T-helper 22 cell (primary cell): ENCODE measurements around the gene C10orf143.
A peak's percentile ranks its signal among the peaks of the same experiment; 100 is the strongest.
"Not testable (repeated sequence)": the region's sequence is repeated elsewhere in the genome, so short reads cannot be mapped to it uniquely, and the experiment has no call there.

ENCODE experiments used
- DNase-seq: peaks from one replicate; pipeline ENCODE4 v3.0.0-alpha.2; 2020; ENCODE audit warnings: low read depth

Gene C10orf143

DNA sequence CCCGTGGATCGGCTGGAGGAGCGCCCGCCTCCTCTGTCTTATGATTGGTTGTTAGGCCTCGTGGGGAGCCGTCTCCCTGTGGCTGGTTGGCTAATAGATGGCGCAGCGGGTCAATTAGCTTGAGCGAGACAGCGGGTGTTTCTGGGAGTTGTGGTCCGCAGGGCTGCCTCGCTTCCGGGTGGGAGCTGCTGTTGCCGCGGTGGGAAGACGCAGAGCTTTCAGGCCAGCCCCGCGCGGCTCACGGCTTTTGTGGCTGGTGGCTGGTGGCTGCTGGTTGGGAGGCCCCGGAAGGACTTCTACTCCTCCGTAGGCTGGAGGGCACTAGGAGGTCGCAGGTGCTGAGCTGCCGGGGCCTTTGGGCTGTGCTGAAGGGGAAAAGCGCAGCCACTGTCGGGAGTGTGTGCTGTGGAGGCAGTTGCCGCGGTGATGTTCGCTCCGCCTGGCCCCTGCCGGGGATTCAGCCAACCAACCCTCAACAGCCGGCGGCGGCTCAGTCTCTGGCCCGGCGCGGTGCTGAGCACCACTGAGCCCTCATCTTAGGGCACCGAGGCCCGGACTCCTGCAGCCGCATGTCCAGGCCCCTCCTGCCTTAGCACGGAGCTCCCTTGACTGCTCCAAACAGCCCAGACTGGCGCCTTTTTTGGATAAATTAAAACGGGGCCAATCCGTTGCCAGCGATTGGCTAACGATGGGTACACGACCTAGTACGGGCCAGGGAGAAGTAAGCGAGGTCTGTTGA lies 652 bp upstream of the C10orf143 start:
- DNase-seq, result peak; percentile 96

DNA sequence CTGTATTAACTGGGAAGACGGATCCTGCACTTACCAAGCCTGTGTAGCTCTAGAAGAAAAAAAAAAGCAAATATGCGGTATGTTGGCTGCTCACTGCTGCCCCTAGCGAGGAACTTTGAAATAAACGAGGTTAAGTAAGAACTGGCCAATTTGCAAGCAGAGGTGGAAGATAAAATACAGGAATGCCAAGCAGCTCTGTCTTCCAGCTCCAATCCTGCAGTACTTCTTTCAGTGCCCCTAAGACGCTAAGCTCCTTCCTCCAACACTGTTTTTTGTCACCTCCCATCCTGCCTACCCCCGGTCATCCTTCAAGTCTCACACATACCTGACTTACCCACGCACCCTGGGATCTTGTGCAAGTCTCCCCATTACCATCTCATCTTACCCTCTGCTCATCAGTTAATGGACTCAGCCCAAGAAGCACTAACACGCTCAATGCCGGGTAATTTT lies 809 bp downstream of the C10orf143 start:
- peak; percentile 47 for DNase-seq

DNA sequence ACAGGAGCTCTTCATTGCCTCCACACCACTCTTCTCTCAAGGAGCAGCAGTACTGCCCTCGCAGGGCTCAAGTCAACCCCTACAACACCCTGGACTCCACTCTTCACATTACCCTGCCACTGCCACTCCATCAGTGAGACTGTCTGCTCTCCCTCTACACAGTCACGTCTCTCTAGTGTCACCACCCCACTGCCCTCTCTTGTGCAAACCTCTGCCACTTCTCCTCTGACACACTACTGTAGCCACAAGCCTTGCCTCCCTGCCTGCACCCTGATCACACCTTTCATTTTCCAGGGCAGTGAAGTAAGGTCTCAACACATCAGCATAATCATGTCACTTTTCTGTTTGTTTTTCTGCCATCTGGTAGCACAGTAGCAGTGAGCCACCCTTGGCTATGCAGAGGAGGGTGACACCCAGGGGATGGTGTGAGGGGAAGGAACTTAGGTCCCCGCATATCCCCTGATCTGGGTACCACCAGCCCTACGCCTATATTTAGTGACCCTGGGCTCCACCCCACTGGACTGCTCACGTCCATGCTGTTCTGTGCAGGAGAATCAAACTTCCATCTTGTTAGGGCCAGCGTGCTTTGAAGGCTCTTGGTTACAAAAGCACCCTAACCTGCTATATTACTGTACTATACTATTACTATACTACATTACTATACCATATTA lies 1.6 kb downstream of the C10orf143 start:
- DNase-seq, result no peak

DNA sequence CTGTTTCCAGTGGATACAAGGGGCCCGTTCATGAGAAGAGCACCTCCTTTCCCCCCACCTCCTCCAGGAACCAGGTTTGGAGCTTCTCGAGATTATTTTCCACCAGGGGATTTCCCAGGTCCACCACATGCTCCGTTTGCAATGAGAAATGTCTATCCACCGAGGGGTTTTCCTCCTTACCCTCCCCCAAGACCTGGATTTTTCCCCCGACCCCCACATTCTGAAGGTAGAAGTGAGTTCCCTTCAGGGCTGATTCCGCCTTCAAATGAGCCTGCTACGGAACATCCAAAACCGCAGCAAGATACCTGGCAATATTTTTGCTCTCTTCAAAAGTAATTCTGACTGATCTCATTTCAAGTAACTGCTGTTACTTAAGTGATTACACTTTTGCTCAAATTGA lies 2.5 kb downstream of the C10orf143 start:
- not testable (repeated sequence) for DNase-seq

DNA sequence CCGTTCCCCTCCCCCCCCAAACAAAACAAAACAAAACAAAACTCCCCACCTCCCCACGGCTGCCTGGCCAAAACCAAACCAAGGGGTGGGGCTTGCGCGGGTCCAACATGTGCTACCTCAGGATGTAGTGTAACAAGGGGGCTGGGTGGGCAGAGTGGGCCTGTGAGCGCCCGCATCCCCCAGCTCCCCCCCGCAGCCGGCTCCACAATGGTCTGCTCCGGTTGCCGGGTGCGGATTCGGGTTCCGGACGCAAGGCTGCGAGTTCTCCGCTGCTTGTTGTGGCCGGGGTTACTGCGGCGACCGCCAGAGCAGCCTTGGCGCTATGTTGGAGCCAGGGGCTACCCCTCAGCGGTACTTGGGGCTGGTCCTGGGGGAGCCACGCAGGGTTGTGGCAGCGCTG lies 4.9 kb downstream of the C10orf143 start:
- DNase-seq, result no peak

DNA sequence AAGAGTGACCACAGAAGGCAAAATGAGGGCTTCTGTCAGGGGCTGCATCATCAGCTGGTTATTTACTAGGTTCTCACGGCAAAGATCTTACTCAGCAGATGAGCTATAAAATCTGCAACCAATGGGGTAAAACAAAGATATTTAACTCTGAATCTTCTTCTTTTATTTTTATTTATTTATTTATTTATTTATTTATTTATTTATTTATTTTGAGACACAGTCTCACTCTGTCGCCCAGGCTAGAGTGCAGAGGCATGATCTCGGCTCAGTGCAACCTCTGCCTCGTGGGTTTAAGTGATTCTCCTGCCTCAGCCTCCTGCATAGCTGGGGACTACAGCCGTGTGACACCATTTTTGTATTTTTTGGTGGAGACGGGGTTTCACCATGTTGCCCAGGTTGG lies 11.3 kb downstream of the C10orf143 start:
- DNase-seq, result no peak

DNA sequence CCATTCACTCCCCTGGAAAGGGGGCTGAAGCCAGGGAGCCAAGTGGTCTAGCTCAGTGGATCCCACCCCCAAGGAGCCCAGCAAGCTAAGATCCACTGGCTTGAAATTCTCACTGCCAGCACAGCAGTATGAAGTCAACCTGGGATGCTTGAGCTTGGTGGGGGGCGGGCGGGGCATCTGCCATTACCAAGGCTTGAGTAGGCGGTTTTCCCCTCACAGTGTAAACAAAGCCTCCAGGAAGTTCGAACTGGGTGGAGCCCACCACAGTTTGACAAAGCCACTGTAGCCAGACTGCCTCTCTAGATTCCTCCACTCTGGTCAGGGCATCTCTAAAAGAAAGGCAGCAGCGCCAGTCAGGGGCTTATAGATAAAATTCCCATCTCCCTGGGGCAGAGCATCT lies 20.1 kb downstream of the C10orf143 start:
- DNase-seq, result not testable (repeated sequence)

DNA sequence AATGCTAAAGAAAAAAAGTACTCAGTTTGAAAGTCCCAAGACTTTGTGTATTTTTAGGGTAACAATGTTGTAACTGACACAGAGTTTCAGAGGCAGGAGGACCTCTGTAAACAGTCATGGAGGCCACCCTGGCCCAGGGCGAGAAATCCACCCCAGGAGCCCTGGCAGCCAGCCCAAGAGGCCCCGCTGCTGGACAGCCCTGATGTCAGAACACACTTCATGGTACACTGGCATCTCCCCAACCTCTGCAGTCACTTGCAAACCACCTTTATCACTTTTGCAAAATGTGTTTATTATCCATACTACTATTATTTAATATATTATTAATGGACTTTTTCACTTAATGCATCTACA lies 30.2 kb downstream of the C10orf143 start:
- DNase-seq, result no peak

DNA sequence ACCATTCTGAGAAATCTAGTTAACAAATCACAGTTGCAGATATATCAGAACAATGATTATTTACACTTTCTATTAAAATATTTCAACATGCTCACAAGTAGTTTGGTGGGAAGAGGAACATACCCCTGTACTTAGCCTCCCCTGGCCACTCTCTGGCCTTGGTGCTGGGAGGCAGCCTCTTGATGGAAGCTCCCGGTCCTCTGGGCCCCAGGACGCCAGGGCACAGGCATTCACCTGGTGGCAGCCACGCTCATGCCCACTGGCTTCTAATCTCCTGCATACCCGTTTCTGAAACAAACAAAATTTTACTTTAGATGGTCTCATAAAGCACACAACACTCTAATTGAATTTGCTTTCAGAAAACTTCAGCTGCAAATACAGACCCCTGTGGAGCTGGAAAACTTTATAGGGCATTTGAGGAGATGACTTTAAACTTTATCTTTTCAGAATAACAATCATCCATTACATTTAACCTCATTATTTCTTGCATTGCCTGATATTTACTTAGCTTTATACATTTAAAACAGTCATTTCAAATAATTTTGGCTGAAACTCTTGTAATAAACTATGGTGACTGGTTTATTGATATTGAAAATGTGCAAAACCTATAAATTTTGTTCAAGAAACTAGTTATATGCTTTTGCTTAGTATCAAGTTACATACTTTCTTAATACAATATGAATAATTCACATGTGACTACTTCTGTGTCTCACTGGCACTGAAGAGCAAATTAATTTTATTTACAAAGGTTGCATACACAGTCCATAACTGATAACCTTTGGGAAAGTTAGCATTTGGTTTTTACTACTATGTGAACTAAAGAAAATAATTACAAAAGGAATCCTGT lies 30.8 kb downstream of the C10orf143 start:
- no peak for DNase-seq

DNA sequence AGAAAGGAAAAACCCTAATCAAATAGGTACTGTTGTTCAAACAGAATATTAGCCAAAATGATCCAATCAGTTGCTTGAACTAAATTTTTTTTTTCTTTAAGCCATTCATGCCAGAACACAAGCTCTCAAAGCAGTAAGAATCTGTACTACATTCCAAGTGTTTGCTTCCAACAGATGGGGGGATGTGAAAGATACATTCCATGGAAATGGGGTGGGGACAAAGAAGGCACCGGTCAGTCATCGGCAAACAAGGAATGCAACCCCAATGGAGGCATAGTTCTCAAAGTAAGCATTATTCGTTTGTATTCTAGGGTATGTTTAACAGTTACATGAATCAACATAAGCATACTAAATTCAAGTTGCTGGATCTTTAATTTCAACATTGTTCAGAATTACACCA lies 32.5 kb downstream of the C10orf143 start:
- DNase-seq, result no peak

DNA sequence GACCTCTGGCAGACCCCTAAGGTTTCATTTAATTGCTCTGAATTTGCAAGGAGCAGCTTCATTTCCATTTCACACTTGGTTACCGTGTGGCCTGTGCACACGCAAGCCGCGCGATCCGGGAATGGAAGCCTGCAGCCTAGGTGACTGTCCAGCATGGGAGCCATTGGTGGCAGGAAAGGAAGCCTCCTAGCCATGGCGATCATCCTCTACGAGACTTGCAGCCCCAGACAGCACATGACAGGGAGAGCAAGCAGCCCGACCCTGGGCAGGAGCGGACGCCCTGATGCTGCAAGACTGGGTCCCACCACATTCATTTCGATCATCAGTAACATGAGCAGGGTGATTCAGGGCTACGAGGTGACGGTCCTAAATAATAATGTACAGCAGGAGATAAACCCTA lies 33.9 kb downstream of the C10orf143 start:
- no peak for DNase-seq

DNA sequence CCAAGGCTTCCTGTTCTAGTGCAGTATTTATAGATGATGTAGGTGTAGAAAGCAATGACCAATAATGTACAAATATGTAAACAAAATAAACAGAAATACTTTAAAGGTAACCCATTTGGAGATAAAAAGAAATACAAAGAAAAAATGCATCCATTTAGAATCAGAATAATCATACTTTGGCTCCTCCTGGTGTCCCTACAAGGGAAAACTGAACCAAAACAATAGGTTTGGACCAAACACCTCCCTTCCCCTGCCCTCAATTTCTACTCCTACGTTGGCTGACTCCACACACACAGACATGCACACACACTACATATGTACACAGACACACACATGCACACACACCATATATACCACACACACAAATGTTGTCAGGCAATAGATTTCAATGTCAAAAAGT lies 36.0 kb downstream of the C10orf143 start:
- no peak for DNase-seq

DNA sequence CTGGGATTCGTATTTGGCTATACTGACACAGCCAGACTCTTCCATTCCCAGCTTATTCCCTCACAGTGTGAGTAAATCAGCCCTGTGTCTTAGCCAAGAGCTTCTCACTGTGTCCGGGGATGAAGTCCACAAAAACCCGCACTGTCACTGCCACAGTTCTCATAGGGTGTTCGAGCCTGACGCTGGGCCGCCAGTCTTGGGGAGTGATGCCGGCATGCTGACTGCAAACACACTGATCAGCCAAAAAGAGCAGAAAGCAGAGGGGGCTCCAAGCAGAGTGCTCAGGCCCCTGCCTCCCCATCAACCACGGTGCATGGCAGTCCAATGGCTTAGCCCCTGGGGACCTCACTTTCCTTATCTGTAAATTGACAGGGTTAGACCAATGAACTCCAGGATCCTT lies 36.7 kb downstream of the C10orf143 start:
- no peak for DNase-seq

DNA sequence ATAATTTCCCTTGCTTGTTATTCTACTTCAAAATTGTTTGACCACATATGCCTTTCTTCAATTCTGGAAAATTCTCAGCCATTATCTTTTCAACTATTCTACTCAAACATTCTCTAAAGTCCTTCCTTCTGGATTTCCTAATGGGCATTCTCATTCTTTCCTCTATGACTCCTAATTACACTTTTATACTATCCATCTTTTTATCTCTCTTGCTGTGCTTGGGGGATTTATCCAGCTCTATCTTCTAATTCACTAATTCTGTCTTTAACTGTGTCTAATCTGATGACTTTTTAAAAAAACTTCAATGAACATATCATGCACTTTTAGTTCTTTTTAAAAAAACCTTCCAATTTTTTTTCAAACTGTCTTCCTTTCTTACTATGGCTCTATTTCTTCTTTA lies 38.4 kb downstream of the C10orf143 start:
- no peak for DNase-seq

DNA sequence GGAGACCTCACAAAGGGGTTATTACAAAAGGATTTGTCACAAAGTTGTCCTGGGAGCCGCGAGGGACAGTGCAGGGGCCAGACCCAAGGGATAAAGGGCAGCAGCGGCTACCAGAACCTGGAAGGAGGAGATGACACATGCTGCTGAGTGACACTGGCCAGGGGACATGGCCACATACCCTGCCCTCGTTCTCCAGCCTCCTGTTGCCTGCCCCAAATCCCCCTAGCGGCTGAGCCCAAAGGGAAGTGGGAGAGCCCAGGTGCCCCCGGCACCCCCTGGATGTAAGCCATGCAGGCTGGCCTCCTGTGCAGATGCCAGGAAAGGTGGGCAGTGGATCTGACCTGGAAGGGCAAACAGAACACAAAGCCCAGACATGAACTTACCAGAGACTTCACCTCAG lies 42.7 kb downstream of the C10orf143 start:
- DNase-seq, result no peak

DNA sequence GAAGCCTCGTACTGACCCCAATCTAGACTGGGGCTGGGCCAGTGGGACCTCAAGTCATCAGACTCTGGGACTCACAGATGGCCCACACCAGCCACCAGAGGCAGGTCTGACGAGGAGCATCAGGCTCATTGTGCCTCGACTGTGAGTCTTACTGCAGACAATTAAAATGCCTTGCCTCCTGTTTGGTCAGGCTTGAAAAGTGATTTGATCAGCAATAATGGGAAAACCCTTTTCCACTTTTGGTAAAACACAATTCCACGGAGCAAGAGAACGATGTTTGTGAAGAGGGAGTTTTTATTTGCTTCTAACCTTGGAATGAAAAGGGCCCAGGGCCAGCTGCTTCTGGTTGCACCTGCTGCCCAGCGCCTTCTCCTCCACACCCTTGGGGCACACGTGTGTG lies 43.9 kb downstream of the C10orf143 start:
- DNase-seq, result no peak

DNA sequence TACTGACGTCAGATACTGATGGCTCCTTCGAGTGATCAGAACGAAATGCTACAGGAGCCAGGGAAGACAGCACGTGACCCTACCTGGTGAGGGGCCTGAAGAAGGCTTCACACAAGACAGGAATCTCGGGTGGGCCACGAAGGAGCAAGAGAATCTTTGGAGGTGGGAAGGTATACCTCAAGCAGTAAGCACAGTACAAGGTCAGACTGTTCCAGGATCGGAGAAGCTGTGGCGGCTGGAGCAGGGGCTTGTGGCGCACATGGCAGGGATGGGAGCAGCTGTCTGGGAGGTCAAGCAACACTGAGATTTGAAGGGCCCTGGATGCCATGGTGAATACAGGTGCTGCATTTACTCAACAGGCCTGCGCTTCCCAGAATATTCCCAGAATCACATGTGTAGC lies 45.4 kb downstream of the C10orf143 start:
- no peak for DNase-seq

DNA sequence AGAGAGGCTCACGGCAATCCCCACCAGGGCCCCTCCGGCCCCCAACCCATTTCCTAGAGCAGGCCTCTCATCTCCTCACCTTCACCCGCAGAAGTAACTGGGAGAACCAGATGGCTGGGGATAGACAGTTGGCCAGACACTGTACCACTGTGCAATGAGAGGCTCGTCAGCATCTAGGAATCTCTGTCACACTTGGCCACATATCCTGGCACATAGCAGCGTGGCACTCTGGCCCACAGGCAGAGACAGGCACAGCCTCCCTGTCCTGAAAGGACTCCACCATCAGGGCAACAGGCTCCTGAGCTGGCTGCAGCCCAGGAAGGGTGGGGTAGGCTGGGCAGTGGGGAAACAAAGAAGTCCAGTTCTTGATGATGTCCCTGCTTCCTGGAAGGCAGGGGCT lies 45.8 kb downstream of the C10orf143 start:
- DNase-seq, result no peak

DNA sequence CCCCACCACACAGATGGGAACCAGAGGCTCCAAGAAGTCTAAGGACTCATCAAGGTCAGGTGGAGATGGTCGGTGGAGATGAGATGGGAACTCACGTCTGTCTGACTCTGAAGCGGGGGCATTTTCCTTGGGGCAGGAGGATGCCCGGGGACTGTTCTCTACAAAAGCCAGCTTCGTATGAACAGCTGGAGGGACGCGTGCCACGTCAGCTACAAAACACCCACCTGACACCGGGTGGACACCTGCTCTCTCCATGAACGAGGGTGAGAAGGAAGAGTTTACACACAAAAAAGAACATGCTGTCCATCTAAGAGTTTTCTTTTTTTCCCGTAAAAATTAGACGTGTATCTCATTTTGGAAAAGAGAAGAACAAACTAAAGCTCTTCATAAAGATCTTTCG lies 47.7 kb downstream of the C10orf143 start:
- DNase-seq, result no peak

DNA sequence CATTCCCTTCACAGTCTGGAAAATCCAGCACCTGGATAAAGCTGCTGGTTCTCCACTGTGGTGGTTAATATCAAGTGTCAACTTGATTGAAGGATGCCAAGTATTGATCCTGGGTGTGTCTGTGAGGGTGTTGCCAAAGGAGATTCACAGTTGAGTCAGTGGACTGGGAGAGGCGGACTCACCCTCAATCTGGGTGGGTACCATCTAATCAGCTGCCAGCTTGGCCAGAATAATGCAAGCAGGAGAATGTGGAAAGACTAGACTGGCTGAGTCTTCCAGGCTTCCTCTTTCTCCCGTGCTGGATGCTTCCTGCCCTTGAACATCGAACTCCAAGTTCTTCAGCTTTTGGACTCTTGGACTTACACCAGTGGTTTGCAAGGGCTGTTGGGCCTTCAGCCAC lies 48.4 kb downstream of the C10orf143 start:
- DNase-seq, result no peak

DNA sequence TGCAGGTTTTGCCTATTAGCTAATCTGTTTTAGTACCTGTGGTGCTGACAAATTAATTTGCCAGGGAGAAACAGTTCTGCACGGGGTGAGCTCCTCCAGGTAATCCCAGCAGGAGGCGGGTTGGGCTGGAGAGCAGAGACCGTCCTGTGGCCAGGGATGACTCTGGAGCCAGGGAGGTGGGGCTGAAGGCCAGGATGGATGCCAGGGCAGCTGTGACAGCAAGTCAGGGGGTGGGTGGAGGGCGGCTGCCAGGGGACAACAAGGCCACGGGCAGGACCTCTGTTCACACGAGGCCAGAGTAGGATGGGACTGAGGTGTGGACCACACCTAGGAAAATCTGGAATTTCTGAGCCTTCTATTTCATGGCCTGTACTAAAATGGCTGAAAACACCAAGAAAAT lies 48.9 kb downstream of the C10orf143 start:
- no peak for DNase-seq

DNA sequence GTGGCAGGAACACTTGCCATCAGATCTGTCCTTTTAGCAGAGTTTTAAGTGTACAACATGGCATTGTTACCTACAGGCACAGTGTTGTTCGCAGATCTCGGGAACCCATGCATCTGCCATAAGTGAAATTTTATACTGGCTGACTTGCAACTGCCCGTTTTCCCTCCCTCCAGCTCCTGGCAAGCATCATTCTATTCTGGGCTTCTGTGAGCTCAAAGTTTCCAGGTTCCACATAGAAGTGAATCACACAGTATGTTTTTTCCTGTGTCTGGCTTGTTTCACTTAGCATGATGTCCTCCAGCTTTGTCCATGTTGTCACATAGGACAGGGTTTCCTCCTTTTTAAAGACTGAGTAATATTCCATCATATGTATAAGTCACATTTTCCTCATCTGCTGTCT lies 56.6 kb downstream of the C10orf143 start:
- no peak for DNase-seq

DNA sequence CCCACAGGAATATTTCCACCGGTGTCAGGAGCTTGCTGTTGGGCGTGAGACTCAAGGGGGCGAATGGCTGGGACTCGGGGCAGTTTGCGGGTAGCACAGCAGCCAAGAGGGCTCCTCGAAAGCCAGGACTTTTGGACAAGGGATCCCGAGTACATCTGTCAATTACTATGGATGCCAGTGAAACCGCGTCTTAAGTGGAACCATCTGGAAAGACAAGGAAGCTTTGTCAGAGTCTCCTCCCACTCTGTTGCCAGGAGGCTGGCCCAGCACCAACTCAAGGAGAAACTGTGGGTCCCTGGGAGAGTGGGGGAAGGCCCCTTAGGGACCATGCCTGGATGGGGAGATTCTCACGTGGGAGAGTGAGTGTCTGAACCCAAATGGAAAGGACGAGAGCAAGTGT lies 57.1 kb downstream of the C10orf143 start:
- DNase-seq, result no peak
